Tibial artery (tissue), 4 donors: ENCODE measurements around the gene KIRREL3.

Experiments
- DNase-seq, 2 donors: peaks; one replicate each; pipeline ENCODE4 v3.0.0-alpha.2; 2019
- H3K27ac ChIP-seq, 2 donors: fragments of 200-600 bp; sonication (generic) in 1 of 2; 1 replicate in 1 of 2; 2 replicates in 1 of 2; pipeline ENCODE4 v1.5.1; 2018 to 2019; ENCODE audit warnings: mild to moderate bottlenecking in 1 of 2
- H3K27me3 ChIP-seq, 2 donors: fragments of 200-600 bp; sonication (generic) in 1 of 2; one replicate each; pipeline versions ENCODE4 v1.5.1 to v1.6.0; 2016 to 2019
- H3K36me3 ChIP-seq, 3 donors: fragments of 200-600 bp; sonication (generic) in 2 of 3; one replicate each; pipeline ENCODE4 v1.5.1; 2016 to 2019; ENCODE audit warnings: mild to moderate bottlenecking in 2 of 3
- H3K4me1 ChIP-seq, 4 donors: fragments of 200-600 bp; sonication (generic) in 2 of 4; 1 replicate in 3 of 4; 2 replicates in 1 of 4; pipeline ENCODE4 v1.5.1; 2016 to 2019
- H3K4me3 ChIP-seq, 2 donors: fragments of 200-600 bp; sonication (generic) in 1 of 2; 1 replicate in 1 of 2; 2 replicates in 1 of 2; pipeline ENCODE4 v1.5.1; 2018 to 2019; ENCODE audit warnings: mild to moderate bottlenecking in 2 of 2
- H3K9me3 ChIP-seq, 3 donors: fragments of 200-600 bp; sonication (generic) in 1 of 3; one replicate each; pipeline ENCODE4 v1.5.1; 2016 to 2019
- intact Hi-C: fragments of 100-400 bp; cut with DNase I; formaldehyde crosslinking; loops from one replicate; pipeline ENCODE4 v1.15.0; 2023; ENCODE audit warnings: low total_unique reads
- TF ChIP-seq, protein P1 (sequence below), 2 experiments: fragments of 200-600 bp in 1 of 2; fragments of 450-650 bp in 1 of 2; IDR thresholded peaks; one replicate each; pipeline ENCODE4 v1.5.1; 2017 to 2019; ENCODE audit warnings: antibody characterized with exemption in 2 of 2, mild to moderate bottlenecking in 1 of 2, moderate library complexity in 1 of 2

KIRREL3 gene

DNA sequence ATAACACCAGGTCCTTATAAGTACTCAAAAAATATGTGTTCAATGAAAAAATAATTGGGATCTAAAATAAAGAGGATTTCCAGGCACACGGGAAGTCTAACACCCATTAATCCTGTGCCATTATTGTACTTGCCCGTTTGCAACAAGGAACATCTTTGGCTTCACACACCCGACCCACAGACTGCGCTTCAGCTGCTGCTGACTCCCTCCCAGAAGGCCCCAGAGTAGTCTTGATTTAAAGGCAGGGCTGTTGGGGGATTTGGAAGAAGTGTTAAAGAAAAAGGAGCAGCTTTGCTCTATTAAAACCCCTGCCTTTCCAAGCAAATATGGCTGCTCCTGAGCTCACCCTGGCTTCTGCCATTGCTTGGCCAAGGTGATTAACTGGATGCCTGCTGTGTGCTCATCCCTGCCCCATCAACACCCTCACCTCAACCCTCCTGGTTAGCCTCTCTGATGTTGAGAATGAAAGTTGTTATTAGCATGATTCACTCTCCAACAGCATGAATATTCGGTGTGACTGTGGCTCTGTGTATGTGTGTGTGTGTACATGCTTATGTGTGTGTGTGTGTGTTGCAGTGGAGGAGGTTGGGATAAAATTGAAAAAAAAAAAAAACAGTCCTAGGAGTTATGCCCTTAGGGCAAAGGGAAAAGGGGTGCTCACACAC lies 76.1 kb downstream of the KIRREL3 start:
- no peaks in the 10 kb centered on the region for H3K9me3 ChIP-seq
- H3K27me3 ChIP-seq, result peaks cover 0 to 3% of the 10 kb centered on the region in 2 donors
- intact Hi-C loops, result no loop called here
- H3K36me3 ChIP-seq, result no peaks in the 10 kb centered on the region
- TF ChIP-seq, protein P1, sequence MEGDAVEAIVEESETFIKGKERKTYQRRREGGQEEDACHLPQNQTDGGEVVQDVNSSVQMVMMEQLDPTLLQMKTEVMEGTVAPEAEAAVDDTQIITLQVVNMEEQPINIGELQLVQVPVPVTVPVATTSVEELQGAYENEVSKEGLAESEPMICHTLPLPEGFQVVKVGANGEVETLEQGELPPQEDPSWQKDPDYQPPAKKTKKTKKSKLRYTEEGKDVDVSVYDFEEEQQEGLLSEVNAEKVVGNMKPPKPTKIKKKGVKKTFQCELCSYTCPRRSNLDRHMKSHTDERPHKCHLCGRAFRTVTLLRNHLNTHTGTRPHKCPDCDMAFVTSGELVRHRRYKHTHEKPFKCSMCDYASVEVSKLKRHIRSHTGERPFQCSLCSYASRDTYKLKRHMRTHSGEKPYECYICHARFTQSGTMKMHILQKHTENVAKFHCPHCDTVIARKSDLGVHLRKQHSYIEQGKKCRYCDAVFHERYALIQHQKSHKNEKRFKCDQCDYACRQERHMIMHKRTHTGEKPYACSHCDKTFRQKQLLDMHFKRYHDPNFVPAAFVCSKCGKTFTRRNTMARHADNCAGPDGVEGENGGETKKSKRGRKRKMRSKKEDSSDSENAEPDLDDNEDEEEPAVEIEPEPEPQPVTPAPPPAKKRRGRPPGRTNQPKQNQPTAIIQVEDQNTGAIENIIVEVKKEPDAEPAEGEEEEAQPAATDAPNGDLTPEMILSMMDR (IDR thresholded peaks at IDR 0.05), result no peak
- no peak overlapping the region for H3K27ac ChIP-seq
- no peaks in the 10 kb centered on the region for H3K4me1 ChIP-seq
- no peak for DNase-seq
- no peak overlapping the region for H3K4me3 ChIP-seq

GRCh38 chr11:126920833-126921232 lies 79.7 kb downstream of the KIRREL3 start:
- intact Hi-C loops, result no loop called here
- Histone ChIP-seq H3K27ac (no peak overlapping the region), H3K4me1 (no peaks in the 10 kb centered on the region), H3K36me3 (no peaks in the 10 kb centered on the region), H3K4me3 (no peak overlapping the region), H3K9me3 (no peaks in the 10 kb centered on the region), H3K27me3 (peaks cover 0 to 3% of the 10 kb centered on the region in 2 donors)
- no peak for DNase-seq
- TF ChIP-seq, protein P1 (IDR thresholded peaks at IDR 0.05), result no peak

- Histone ChIP-seq H3K27ac (no peak overlapping the region), H3K27me3 (no peaks in the 10 kb centered on the region), H3K9me3 (no peaks in the 10 kb centered on the region), H3K4me3 (no peak overlapping the region), H3K36me3 (no peaks in the 10 kb centered on the region), H3K4me1 (no peaks in the 10 kb centered on the region)
- DNase-seq, result no peak
- TF ChIP-seq, protein P1 (IDR thresholded peaks at IDR 0.05), result no peak
- intact Hi-C loops, result no loop called here
Observed at GRCh38 chr11:126919147-126919823, 81.3 kb downstream of the KIRREL3 start.

- Histone ChIP-seq H3K9me3 (no peaks in the 10 kb centered on the region), H3K27me3 (no peaks in the 10 kb centered on the region), H3K36me3 (no peaks in the 10 kb centered on the region), H3K4me3 (no peak overlapping the region), H3K27ac (no peak overlapping the region), H3K4me1 (no peaks in the 10 kb centered on the region)
- intact Hi-C loops, result no loop called here
- no peak for DNase-seq
- TF ChIP-seq, protein P1 (IDR thresholded peaks at IDR 0.05), result no peak
Observed at GRCh38 chr11:126918556-126918955, 82.0 kb downstream of the KIRREL3 start.

DNA sequence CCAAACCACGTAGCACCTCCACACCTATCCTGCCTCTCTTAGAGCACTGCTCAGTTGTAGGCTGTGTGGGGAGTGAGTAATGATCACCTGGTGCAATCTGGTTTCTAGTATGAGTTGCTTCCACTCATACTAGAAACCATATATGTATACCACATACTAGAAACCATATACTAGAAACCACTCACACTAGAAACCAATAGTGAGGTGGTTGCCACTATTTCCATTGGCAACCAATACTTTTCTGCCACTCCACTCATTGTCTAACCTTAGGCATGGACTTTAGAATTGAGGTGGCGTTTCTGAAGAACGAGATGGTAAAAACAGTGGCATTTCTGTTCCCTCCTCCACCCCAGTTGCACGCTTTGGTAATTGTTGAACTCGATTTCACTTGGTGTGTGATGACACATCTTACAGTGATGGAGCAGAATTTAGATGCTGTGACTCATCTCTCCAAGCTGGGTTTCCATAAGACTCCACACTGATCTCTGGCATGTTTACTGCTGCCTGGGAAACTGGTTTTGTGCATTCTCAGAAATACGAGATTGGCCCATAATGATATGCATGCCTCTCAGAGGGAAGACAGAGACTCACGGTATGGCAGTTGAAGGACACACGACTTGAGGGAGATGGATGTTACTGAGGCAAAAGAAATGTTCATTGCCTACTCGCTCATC lies 82.9 kb downstream of the KIRREL3 start:
- H3K27ac ChIP-seq, result no peak overlapping the region
- TF ChIP-seq, protein P1 (IDR thresholded peaks at IDR 0.05), result no peak
- no peaks in the 10 kb centered on the region for H3K4me1 ChIP-seq
- no peak overlapping the region for H3K4me3 ChIP-seq
- no peaks in the 10 kb centered on the region for H3K36me3 ChIP-seq
- intact Hi-C loops, result no loop called here
- no peak for DNase-seq
- H3K9me3 ChIP-seq, result no peaks in the 10 kb centered on the region
- H3K27me3 ChIP-seq, result no peaks in the 10 kb centered on the region
